HG02938 (cell line): ENCODE data around the gene PRODH.
"Not testable (repeated sequence)": the region's sequence is repeated elsewhere in the genome, so short reads cannot be mapped to it uniquely, and the experiment has no call there.

Experiments
- ATAC-seq: cut with Tn5 transposase; IDR thresholded peaks from one replicate; pipeline ENCODE4 v1.9.1; 2021; ENCODE audit warnings: mild to moderate bottlenecking, moderate library complexity; ENCODE audit not compliant: unreplicated experiment

The PRODH gene

GRCh38 chr22:18935889-18936529 lies at the start of gene PRODH:
Gene PRODH, minus strand, starts transcription at chr22:18936293. Its CDS starts 6 bp downstream, at chr22:18936287.
- ATAC-seq, result no peak

GRCh38 chr22:18985780-18986179 lies 49.7 kb upstream of the PRODH start:
- no peak for ATAC-seq

- ATAC-seq, result no peak
Measured at GRCh38 chr22:18984564-18984963, 48.5 kb upstream of the PRODH start.

GRCh38 chr22:18983120-18983651 lies 47.1 kb upstream of the PRODH start:
- ATAC-seq, result no peak

- ATAC-seq, result no peak
Measured at GRCh38 chr22:18980829-18981228, 44.7 kb upstream of the PRODH start.

- no peak for ATAC-seq
Measured at GRCh38 chr22:18979957-18980356, 43.9 kb upstream of the PRODH start.

GRCh38 chr22:18978506-18978905 lies 42.4 kb upstream of the PRODH start:
- no peak for ATAC-seq

GRCh38 chr22:18977824-18978425 lies 41.8 kb upstream of the PRODH start:
- no peak for ATAC-seq

- ATAC-seq, result no peak
Measured at GRCh38 chr22:18976197-18976751, 40.2 kb upstream of the PRODH start.

GRCh38 chr22:18975434-18976196 lies 39.5 kb upstream of the PRODH start:
- no peak for ATAC-seq

GRCh38 chr22:18974477-18975180 lies 38.5 kb upstream of the PRODH start:
- ATAC-seq, result no peak

GRCh38 chr22:18973264-18974031 lies 37.4 kb upstream of the PRODH start:
- no peak for ATAC-seq

GRCh38 chr22:18972591-18972990 lies 36.5 kb upstream of the PRODH start:
- not testable (repeated sequence) for ATAC-seq

- not testable (repeated sequence) for ATAC-seq
Measured at GRCh38 chr22:18972029-18972428, 35.9 kb upstream of the PRODH start.

GRCh38 chr22:18971321-18971751 lies 35.2 kb upstream of the PRODH start:
- ATAC-seq, result no peak

- no peak for ATAC-seq
Measured at GRCh38 chr22:18970948-18971315, 34.8 kb upstream of the PRODH start.

GRCh38 chr22:18970176-18970947 lies 34.3 kb upstream of the PRODH start:
- ATAC-seq, result no peak

GRCh38 chr22:18969158-18969942 lies 33.3 kb upstream of the PRODH start:
- not testable (repeated sequence) for ATAC-seq
